NT2/D1 (cell line): Measurements from ENCODE around the gene TFPT.

Experiments used
- YY1 ChIP-seq: IDR thresholded peaks from 2 replicates; pipeline ENCODE4 v1.6.1; 2011; ENCODE audit not compliant: insufficient read length, insufficient read depth
- ZNF274 ChIP-seq: IDR thresholded peaks from 2 replicates; pipeline ENCODE4 v1.6.1; 2011; ENCODE audit warnings: mild to moderate bottlenecking, low read depth, low read length

GRCh38 chr19:54160182-54160811, 44.8 kb upstream of the TFPT start:
- TF ChIP-seq YY1 (no peak), ZNF274 (no peak)
